Neural cell (in vitro differentiated cells): Measurements from ENCODE around the gene REG3A.

ENCODE experiments used
- POLR2AphosphoS5 ChIP-seq: IDR thresholded peaks from 2 replicates; pipeline ENCODE4 v1.6.1; 2012
- REST ChIP-seq: IDR thresholded peaks from 2 replicates; pipeline ENCODE4 v1.6.1; 2012; ENCODE audit warnings: borderline replicate concordance
- TF ChIP-seq, protein P1 (sequence below): fragments of 450-650 bp; IDR thresholded peaks from 2 replicates; pipeline ENCODE4 v1.5.1; 2014; ENCODE audit warnings: antibody characterized with exemption, mild to moderate bottlenecking, moderate library complexity; ENCODE audit not compliant: poor library complexity, severe bottlenecking

DNA sequence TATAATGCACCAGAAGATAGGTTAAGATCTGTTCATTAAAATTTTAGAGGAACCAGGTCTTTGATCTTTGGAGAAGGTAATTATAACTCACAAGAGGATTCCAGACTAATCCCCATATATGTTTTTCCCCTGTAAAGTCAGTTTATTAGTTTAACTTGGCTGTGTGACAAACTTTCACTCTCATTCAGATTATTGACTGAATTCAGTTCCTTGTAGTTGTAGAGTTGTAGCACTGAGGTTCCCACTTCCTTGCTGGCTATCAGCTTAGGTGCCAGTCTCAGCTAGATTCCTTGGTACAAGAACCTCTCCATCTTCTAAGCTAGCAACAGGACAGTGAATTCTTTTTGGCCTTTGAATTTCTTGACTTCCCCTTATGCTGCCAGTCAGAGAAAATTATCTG is 20.1 kb downstream of the REG3A start:
- TF ChIP-seq POLR2AphosphoS5 (no peak), REST (no peak)
- TF ChIP-seq, protein P1, sequence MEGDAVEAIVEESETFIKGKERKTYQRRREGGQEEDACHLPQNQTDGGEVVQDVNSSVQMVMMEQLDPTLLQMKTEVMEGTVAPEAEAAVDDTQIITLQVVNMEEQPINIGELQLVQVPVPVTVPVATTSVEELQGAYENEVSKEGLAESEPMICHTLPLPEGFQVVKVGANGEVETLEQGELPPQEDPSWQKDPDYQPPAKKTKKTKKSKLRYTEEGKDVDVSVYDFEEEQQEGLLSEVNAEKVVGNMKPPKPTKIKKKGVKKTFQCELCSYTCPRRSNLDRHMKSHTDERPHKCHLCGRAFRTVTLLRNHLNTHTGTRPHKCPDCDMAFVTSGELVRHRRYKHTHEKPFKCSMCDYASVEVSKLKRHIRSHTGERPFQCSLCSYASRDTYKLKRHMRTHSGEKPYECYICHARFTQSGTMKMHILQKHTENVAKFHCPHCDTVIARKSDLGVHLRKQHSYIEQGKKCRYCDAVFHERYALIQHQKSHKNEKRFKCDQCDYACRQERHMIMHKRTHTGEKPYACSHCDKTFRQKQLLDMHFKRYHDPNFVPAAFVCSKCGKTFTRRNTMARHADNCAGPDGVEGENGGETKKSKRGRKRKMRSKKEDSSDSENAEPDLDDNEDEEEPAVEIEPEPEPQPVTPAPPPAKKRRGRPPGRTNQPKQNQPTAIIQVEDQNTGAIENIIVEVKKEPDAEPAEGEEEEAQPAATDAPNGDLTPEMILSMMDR = no peak
